Ishikawa (cell line): ENCODE measurements around the gene HSFX3.

Experiments used
- CEBPB ChIP-seq: IDR thresholded peaks from 2 replicates; pipeline ENCODE4 v1.6.1; 2012
- CREB1 ChIP-seq: IDR thresholded peaks from 2 replicates; pipeline ENCODE4 v1.6.1; 2012; ENCODE audit warnings: low read depth
- EGR1 ChIP-seq: IDR thresholded peaks from 2 replicates; pipeline ENCODE4 v1.6.1; 2012
- EP300 ChIP-seq: IDR thresholded peaks from 2 replicates; pipeline ENCODE4 v1.6.1; 2012; ENCODE audit warnings: borderline replicate concordance
- FOXM1 ChIP-seq: IDR thresholded peaks from 2 replicates; pipeline ENCODE4 v1.6.1; 2012; ENCODE audit warnings: low read depth, borderline replicate concordance
- NFIC ChIP-seq: IDR thresholded peaks from 2 replicates; pipeline ENCODE4 v1.6.1; 2012
- RAD21 ChIP-seq: IDR thresholded peaks from 2 replicates; pipeline ENCODE4 v1.6.1; 2012; ENCODE audit warnings: low read depth
- TAF1 ChIP-seq: IDR thresholded peaks from 2 replicates; pipeline ENCODE4 v1.6.1; 2012; ENCODE audit warnings: low read depth, mild to moderate bottlenecking
- TCF12 ChIP-seq: IDR thresholded peaks from 2 replicates; pipeline ENCODE4 v1.6.1; 2012; ENCODE audit warnings: low read depth
- TEAD4 ChIP-seq: IDR thresholded peaks from 2 replicates; pipeline ENCODE4 v1.6.1; 2012
- YY1 ChIP-seq: IDR thresholded peaks from 2 replicates; pipeline ENCODE4 v1.6.1; 2012; ENCODE audit warnings: low read depth
- ZBTB7A ChIP-seq: IDR thresholded peaks from 2 replicates; pipeline ENCODE4 v1.6.1; 2012; ENCODE audit warnings: low read depth
- TF ChIP-seq, protein P1 (sequence below): IDR thresholded peaks from 2 replicates; pipeline ENCODE4 v1.6.1; 2012
- TF ChIP-seq, protein P2 (sequence below): IDR thresholded peaks from 2 replicates; pipeline ENCODE4 v1.6.1; 2012; ENCODE audit warnings: low read depth, mild to moderate bottlenecking
- TF ChIP-seq, protein P3 (sequence below): IDR thresholded peaks from 2 replicates; pipeline ENCODE4 v1.6.1; 2012

HSFX3 gene

DNA sequence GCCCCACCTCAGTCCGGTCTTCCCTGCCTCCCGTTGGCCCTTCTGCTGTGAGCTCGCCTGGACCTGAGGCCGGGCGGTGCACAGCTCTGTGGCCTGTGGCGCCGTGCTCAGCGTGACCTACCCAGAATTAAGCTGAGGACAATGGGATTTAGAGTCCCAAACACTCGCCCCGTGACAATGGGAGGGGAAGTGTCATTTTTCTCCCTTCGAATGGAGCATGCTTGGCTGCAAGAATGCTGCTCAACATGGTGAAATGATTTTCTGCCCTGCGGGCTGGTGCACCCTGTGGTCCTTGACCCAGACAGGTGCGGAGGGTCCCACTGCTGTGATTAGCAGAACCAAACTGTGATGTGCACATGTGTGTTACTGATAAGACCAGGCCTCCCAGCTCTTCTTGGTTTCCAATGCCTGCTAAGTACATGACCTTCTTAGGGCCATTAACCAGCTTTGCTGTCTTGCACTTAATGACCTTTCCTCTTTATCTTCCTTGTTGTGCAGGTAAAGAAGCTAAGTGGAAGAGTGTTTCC lies 8.1 kb downstream of the HSFX3 start:
- TF ChIP-seq, protein P1, sequence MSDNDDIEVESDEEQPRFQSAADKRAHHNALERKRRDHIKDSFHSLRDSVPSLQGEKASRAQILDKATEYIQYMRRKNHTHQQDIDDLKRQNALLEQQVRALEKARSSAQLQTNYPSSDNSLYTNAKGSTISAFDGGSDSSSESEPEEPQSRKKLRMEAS: no peak; the same call in 1 of the 2 replicates
- TF ChIP-seq CEBPB (no peak), CREB1 (no peak), EP300 (no peak), TEAD4 (no peak), ZBTB7A (no peak), TCF12 (no peak), TAF1 (no peak), YY1 (no peak), NFIC (no peak), RAD21 (no peak), EGR1 (no peak), FOXM1 (no peak)
- TF ChIP-seq, protein P2, sequence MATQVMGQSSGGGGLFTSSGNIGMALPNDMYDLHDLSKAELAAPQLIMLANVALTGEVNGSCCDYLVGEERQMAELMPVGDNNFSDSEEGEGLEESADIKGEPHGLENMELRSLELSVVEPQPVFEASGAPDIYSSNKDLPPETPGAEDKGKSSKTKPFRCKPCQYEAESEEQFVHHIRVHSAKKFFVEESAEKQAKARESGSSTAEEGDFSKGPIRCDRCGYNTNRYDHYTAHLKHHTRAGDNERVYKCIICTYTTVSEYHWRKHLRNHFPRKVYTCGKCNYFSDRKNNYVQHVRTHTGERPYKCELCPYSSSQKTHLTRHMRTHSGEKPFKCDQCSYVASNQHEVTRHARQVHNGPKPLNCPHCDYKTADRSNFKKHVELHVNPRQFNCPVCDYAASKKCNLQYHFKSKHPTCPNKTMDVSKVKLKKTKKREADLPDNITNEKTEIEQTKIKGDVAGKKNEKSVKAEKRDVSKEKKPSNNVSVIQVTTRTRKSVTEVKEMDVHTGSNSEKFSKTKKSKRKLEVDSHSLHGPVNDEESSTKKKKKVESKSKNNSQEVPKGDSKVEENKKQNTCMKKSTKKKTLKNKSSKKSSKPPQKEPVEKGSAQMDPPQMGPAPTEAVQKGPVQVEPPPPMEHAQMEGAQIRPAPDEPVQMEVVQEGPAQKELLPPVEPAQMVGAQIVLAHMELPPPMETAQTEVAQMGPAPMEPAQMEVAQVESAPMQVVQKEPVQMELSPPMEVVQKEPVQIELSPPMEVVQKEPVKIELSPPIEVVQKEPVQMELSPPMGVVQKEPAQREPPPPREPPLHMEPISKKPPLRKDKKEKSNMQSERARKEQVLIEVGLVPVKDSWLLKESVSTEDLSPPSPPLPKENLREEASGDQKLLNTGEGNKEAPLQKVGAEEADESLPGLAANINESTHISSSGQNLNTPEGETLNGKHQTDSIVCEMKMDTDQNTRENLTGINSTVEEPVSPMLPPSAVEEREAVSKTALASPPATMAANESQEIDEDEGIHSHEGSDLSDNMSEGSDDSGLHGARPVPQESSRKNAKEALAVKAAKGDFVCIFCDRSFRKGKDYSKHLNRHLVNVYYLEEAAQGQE: no peak
- TF ChIP-seq, protein P3, sequence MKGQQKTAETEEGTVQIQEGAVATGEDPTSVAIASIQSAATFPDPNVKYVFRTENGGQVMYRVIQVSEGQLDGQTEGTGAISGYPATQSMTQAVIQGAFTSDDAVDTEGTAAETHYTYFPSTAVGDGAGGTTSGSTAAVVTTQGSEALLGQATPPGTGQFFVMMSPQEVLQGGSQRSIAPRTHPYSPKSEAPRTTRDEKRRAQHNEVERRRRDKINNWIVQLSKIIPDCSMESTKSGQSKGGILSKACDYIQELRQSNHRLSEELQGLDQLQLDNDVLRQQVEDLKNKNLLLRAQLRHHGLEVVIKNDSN: no peak

DNA sequence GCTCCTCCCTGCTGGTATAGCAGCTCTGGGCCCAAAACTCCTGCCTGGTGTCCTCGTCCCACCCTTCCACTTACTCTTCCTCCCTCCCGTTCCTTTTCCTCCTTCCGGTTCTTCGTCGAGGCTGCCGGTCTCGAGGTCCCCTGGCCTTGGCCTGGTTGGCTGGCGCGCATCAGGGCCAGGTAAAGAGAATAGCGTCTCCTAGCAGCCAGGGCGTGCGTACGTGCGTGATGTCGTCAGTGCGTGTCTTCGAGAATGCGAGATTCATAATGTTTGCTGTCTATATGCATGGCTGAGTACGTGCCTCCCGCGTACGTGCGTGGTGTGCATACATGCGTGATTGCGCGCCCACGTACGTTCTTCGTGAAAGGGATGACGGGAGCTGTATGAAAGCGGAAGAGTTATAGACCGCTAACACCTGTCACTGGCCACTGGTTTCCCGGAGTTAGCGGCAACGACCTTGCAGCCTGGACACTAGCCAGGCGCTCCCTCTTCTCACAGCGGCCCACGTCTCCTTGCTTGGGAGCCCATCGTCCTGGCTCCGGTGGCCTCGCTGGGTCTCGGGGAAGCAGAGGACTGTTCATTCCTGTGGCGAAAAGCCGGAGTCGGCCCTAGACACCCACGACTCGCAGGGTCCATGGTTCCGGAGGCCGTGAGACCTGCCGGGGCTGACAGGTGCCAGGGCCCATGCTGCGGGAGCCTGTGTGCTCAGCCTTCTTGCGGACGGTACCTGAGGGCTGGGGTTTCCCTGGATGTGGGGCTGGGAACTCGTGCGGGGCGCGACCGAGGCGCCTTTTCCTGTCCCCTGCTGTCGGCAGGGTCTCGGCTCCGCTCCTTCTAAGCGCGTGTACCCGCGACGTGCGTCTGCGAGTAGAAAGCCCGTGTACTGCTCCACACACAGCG lies 8.9 kb downstream of the HSFX3 start, which contains the start of gene EOLA1:
Gene EOLA1 (plus strand): TSS at position 392 of the 900 bp plus-strand sequence. CDS start 4,619 bp downstream, outside the sequence.
- TF ChIP-seq TCF12 (no peak), YY1 (no peak), EP300 (no peak), TEAD4 (no peak), CREB1 (peak; percentile 69), TAF1 (no peak), FOXM1 (no peak), ZBTB7A (no peak), CEBPB (no peak), RAD21 (no peak), EGR1 (peak; percentile 62)
- TF ChIP-seq, protein P2: no peak
- TF ChIP-seq, protein P3: no peak
- TF ChIP-seq, protein P1: peak; percentile 51; the same call in 1 of the 2 replicates

DNA sequence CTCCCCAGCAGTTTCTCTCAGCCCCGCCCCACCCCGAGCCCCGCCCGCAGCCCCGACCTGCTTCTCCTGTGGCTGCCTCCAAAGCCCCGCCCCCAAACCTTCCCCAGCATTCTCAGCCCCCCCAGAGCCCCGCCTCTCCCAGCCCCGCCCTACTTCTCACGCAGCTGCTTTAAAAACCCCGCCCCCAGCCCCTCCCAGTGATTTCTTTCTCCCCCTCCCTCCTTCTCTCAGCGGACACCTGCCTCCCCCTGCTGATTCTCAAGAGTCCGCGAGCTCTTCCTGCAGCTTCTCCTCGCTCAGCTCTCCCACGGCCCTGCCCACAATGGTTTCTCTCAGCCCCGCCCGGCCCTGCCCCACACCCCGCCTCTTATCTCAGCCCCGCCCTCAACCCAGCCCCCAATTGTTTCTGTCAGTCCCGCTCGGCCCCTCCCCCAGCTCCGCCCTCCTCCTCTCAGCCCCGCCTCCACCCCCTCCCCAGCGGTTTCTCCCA lies 9.5 kb downstream of the HSFX3 start:
- TF ChIP-seq CEBPB (no peak), FOXM1 (no peak)

DNA sequence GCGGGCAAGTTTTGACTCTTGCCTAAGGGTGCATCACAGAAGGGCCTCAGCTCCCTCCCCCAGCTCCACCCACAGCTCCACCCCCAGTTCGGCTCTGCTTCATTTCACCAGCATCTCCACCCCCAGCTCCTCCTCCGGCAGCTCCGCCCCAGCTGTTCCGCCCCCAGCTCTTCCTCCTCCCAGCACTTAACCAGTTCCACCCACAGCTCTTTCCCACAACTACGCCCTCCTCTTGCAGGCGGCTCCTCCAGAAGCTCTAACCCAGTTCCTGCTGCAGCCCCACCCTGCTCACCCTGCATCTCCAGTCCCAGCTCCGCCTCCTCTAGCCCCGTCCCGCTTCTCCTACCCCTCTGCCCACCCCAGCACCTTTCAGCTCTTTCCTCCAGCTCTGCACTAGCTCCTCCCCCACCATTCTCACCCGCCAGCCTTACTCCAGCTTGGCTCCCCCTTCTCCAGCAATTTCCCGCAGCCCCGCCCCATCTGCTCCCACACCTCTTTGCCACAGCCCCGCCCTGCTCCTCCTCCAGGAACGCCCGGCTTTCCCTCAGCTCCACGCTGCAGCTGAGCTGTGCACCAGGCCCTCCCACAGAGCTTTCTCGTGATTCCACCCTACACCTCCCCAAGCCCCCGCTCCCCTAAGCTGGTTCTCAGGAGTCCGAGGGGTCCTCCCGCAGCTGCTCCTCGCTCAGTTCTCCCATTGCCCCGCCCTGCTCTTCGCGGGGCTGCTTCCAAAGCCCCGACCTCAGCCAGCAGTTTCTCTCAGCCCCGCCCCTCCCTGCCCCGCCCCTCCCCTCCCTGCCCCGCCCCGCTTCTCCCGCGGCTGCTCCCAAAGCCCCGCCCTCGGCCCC lies 10.2 kb downstream of the HSFX3 start:
- TF ChIP-seq TCF12: no peak
- TF ChIP-seq, protein P3: no peak
- TF ChIP-seq TEAD4: no peak
- TF ChIP-seq, protein P2: no peak
- no peak for TF ChIP-seq YY1
- no peak for TF ChIP-seq RAD21
- TF ChIP-seq CEBPB: no peak
- TF ChIP-seq FOXM1: no peak
- no peak for TF ChIP-seq EGR1
- TF ChIP-seq CREB1: no peak
- no peak for TF ChIP-seq ZBTB7A
- TF ChIP-seq NFIC: no peak
- TF ChIP-seq, protein P1: no peak
- TF ChIP-seq TAF1: no peak
